Endothelial cell of umbilical vein (primary cell): Measurements from ENCODE around the gene NUDT9. TPM values are rescaled to one million over a fixed set of nuclear protein-coding genes. Genes with fewer than 3 reads are reported as not detected.
"Not testable (repeated sequence)": the region's sequence is repeated elsewhere in the genome, so short reads cannot be mapped to it uniquely, and the experiment has no call there.

ENCODE experiments used
- BruUV-seq: library from RNA; stranded (reverse); fragments of 400-500 nt; replicated peaks from 2 replicates; lab custom pipeline; 2021; lab: Mats Ljungman, UMichigan
- CTCF ChIA-PET: fragments of 300-600, 350-600 bp; sonication (Branson Sonifier 250); formaldehyde crosslinking; loops from one replicate; lab custom pipeline; 2021; ENCODE audit warnings: antibody characterized with exemption, inconsistent platforms; lab: Charles Lee
- POLR2A ChIA-PET: fragments of 300-600, 350-600 bp; sonication (Branson Sonifier 250); formaldehyde crosslinking; loops from one replicate; lab custom pipeline; 2021; ENCODE audit warnings: antibody characterized with exemption, inconsistent platforms; lab: Charles Lee
- DNase-seq: peaks from one replicate; pipeline ENCODE4 v3.0.0-alpha.2; 2011; ENCODE audit warnings: low read depth, low spot score
- FAIRE-seq: peaks from 2 replicates; lab custom pipeline; 2011; peaks lifted over from hg19 to GRCh38; lab: Jason Lieb, UNC
- H2AFZ ChIP-seq: 2 replicates; pipeline ENCODE4 v1.6.0; 2012; ENCODE audit warnings: low read depth, low read length, control low read depth, inconsistent platforms
- H3K27ac ChIP-seq: 2 replicates; pipeline ENCODE4 v1.5.1; 2011; ENCODE audit warnings: low read depth, mild to moderate bottlenecking, control low read depth, low read length, moderate library complexity; ENCODE audit not compliant: insufficient read depth
- H3K27me3 ChIP-seq, 2 experiments: 2 replicates each; pipeline versions ENCODE4 v1.6.0 to v1.6.1; 2011; ENCODE audit warnings: low read length in 2 of 2, mixed read lengths in 1 of 2; ENCODE audit not compliant: control insufficient read depth in 2 of 2, insufficient read depth in 2 of 2
- H3K36me3 ChIP-seq, 2 experiments: 2 replicates in 1 of 2; 3 replicates in 1 of 2; pipeline ENCODE4 v1.5.1; 2011; ENCODE audit warnings: low read length in 2 of 2, mild to moderate bottlenecking in 1 of 2, moderate library complexity in 1 of 2; ENCODE audit not compliant: control insufficient read depth in 2 of 2, insufficient read depth in 2 of 2; ENCODE audit errors: extremely low read depth in 1 of 2
- H3K4me1 ChIP-seq: 3 replicates; pipeline ENCODE4 v1.5.1; 2011; ENCODE audit warnings: mild to moderate bottlenecking, low read length; ENCODE audit not compliant: control insufficient read depth, insufficient read depth; ENCODE audit errors: extremely low read depth
- H3K4me2 ChIP-seq: 2 replicates; pipeline ENCODE4 v1.6.1; 2011; ENCODE audit warnings: low read length, control low read depth, mixed read lengths; ENCODE audit not compliant: insufficient read depth
- H3K4me3 ChIP-seq, 3 experiments: fragments of 200-600 bp in 1 of 3; sonication (generic), shearing (Covaris generic) in 1 of 3; replicated peaks in 1 of 3; 2 replicates each; pipeline ENCODE4 v1.5.1; 2011 to 2016; ENCODE audit warnings: control low read depth in 3 of 3, low read length in 3 of 3, mild to moderate bottlenecking in 2 of 3, inconsistent platforms in 1 of 3, low read depth in 1 of 3, moderate library complexity in 1 of 3; ENCODE audit not compliant: insufficient read depth in 1 of 3
- H3K79me2 ChIP-seq: 2 replicates; pipeline ENCODE4 v1.6.0; 2012; ENCODE audit warnings: low read length, inconsistent platforms; ENCODE audit not compliant: control insufficient read depth, insufficient read depth
- H3K9ac ChIP-seq: replicated peaks from 2 replicates; pipeline ENCODE3; 2011; ENCODE audit warnings: low read length, control low read depth; ENCODE audit not compliant: insufficient read depth; ENCODE audit errors: extremely low read depth
- H3K9me1 ChIP-seq: replicated peaks from 3 replicates; pipeline ENCODE4 v1.6.0; 2011; ENCODE audit warnings: mild to moderate bottlenecking, low read length; ENCODE audit not compliant: control insufficient read depth, insufficient read depth; ENCODE audit errors: extremely low read depth
- H3K9me3 ChIP-seq: replicated peaks from 2 replicates; pipeline ENCODE4 v1.5.1; 2012; ENCODE audit warnings: low read length, inconsistent platforms; ENCODE audit not compliant: control insufficient read depth, insufficient read depth
- H4K20me1 ChIP-seq: replicated peaks from 2 replicates; pipeline ENCODE3; 2011; ENCODE audit warnings: mild to moderate bottlenecking, low read length; ENCODE audit not compliant: control insufficient read depth, insufficient read depth; ENCODE audit errors: extremely low read depth
- CTCF ChIP-seq, 2 donors: IDR thresholded peaks; 1 replicate in 1 of 2; 2 replicates in 1 of 2; pipeline ENCODE4 v1.5.1; 2011; ENCODE audit warnings: low read length in 2 of 2, mild to moderate bottlenecking in 2 of 2, moderate library complexity in 2 of 2, control low read depth in 1 of 2, inconsistent platforms in 1 of 2, low read depth in 1 of 2; ENCODE audit not compliant: insufficient read depth in 1 of 2; ENCODE audit errors: extremely low read depth in 1 of 2
- EZH2 ChIP-seq: IDR thresholded peaks from 2 replicates; pipeline ENCODE4 v1.6.1; 2012; ENCODE audit warnings: borderline replicate concordance, low read depth, mild to moderate bottlenecking, moderate library complexity, low read length, inconsistent platforms; ENCODE audit not compliant: severe bottlenecking
- FOS ChIP-seq: IDR thresholded peaks from 2 replicates; pipeline ENCODE4 v1.6.1; 2011; ENCODE audit warnings: mild to moderate bottlenecking, low read length, moderate library complexity, borderline replicate concordance; ENCODE audit not compliant: insufficient read depth
- GATA2 ChIP-seq: IDR thresholded peaks from 2 replicates; pipeline ENCODE4 v1.7.0; 2011; ENCODE audit warnings: low read depth, mild to moderate bottlenecking, moderate library complexity, mixed read lengths, low read length; ENCODE audit not compliant: insufficient read length, insufficient read depth
- JUN ChIP-seq: IDR thresholded peaks from 2 replicates; pipeline ENCODE4 v1.6.1; 2011; ENCODE audit warnings: borderline replicate concordance, low read depth; ENCODE audit not compliant: insufficient read length, insufficient read depth
- MAX ChIP-seq: IDR thresholded peaks from 2 replicates; pipeline ENCODE4 v1.6.1; 2011; ENCODE audit not compliant: insufficient read depth, insufficient read length
- MYC ChIP-seq: IDR thresholded peaks from one replicate; pipeline ENCODE4 v1.6.1; 2011; ENCODE audit warnings: mild to moderate bottlenecking, low read depth, low read length
- POLR2A ChIP-seq: IDR thresholded peaks from 2 replicates; pipeline ENCODE4 v1.6.1; 2012; ENCODE audit warnings: low read depth, mild to moderate bottlenecking, control low read depth, low read length
- POLR2AphosphoS5 ChIP-seq: IDR thresholded peaks from 2 replicates; pipeline ENCODE4 v1.6.1; 2012; ENCODE audit warnings: low read depth, mild to moderate bottlenecking, control low read depth, low read length, moderate library complexity; ENCODE audit not compliant: insufficient read depth
- dilution Hi-C: fragments of 300-500 bp; cut with MboI; formaldehyde crosslinking; loops from one replicate; pipeline ENCODE4 v1.15.0; 2019; ENCODE audit warnings: low sequenced_read_pairs; ENCODE audit not compliant: extremely low pct_ligation_motif_present
- intact Hi-C: fragments of 100-400 bp; cut with micrococcal nuclease; formaldehyde crosslinking; loops from one replicate; pipeline ENCODE4 v1.10.0; 2022
- polyA plus RNA-seq, 4 experiments: library from polyadenylated mRNA; depleted of rRNA in 3 of 4; stranded (reverse) in 3 of 4; unstranded in 1 of 4; fragments of >200 nt; gene quantifications; 2 replicates each; pipeline versions ENCODE4 v1.2.1 to v1.2.3, GENCODE V29; 2011 to 2012; ENCODE audit warnings: missing spikeins in 1 of 4
- total RNA-seq: library from RNA; stranded (reverse); gene quantifications from 2 replicates; pipeline ENCODE4 v1.2.3, GENCODE V29; 2021

NUDT9 gene
- total and polyA plus RNA-seq, 2 donors (not counting 3 experiments of a cell fraction or from before 2014, with no cell fraction given) = 15.3 to 25.0 TPM

GRCh38 chr4:87445964-87446363, 23.6 kb downstream of the NUDT9 start:
- TF ChIP-seq JUN (no peak), MYC (no peak), CTCF (IDR thresholded peaks at IDR 0.05; ENCODE audit: extremely low read depth in 1 of 2, insufficient read depth in 1 of 2, low read depth in 1 of 2, low read length in 2 of 2) (no peak), MAX (no peak), POLR2AphosphoS5 (no peak), GATA2 (no peak), FOS (no peak), POLR2A (no peak), EZH2 (no peak)
- Histone ChIP-seq H2AFZ (no peak overlapping the region), H3K4me3 (no peak overlapping the region), H3K9ac (no peak overlapping the region), H3K9me3 (no peaks in the 10 kb centered on the region), H3K27ac (no peak overlapping the region), H3K4me1 (no peaks in the 10 kb centered on the region), H3K9me1 (no peaks in the 10 kb centered on the region), H3K79me2 (no peaks in the 10 kb centered on the region), H4K20me1 (no peaks in the 10 kb centered on the region), H3K27me3 (no peaks in the 10 kb centered on the region), H3K36me3 (peaks cover 6 to 7% of the 10 kb centered on the region in 2 experiments), H3K4me2 (no peak overlapping the region)
- no peak for FAIRE-seq
- dilution Hi-C loops = no loop called here
- POLR2A ChIA-PET = no interaction called here
- DNase-seq = no peak
- CTCF ChIA-PET = interaction anchor here (0.6 to 2.0 kb wide), 5 partner anchors 12 to 1803 kb away, joined by 3 to 8 read pairs (median 3); partner anchors contain the start of gene HSD17B11
- BruUV-seq = no TSS peak
- intact Hi-C loops = no loop called here

- H3K27me3 ChIP-seq, BruUV-seq, H3K9ac ChIP-seq, H2AFZ ChIP-seq, H4K20me1 ChIP-seq, H3K4me3 ChIP-seq, H3K9me3 ChIP-seq, POLR2A ChIA-PET, FAIRE-seq, H3K27ac ChIP-seq, H3K4me2 ChIP-seq, H3K79me2 ChIP-seq, intact Hi-C loops, H3K4me1 ChIP-seq, DNase-seq, dilution Hi-C loops, H3K9me1 ChIP-seq: not testable (repeated sequence)
- CTCF ChIA-PET = interaction anchor here (0.6 to 2.0 kb wide), 5 partner anchors 34 to 1802 kb away, joined by 3 to 8 read pairs (median 3); partner anchors contain the start of gene HSD17B11
- peaks cover 8 to 10% of the 10 kb centered on the region in 2 experiments for H3K36me3 ChIP-seq
Measured at GRCh38 chr4:87446375-87446774, 24.0 kb downstream of the NUDT9 start.
